Measurements from ENCODE around the gene CNKSR2.

Gene CNKSR2

DNA sequence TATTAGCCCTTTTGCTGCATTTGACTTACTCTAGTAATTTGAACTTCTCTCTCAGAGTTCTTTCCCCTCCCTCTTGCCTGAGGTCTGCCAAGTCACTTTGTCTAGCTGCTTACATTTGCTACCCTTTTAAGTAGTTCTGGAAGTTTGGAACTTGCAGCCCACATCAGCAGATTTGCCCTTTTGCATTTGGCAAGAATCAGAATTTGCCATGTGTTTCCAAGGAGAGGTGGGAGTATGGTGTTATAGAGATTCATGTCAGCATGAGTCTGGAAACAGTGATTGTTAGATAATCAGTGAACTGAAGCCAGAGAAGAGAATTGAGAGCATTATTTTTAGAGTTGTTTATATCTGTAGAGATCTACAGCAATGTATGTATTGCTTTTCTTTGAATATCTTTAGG, 231.8 kb downstream of the CNKSR2 start:
- no peak for DNase-seq (ENCODE audit: low read depth, low spot score)

DNA sequence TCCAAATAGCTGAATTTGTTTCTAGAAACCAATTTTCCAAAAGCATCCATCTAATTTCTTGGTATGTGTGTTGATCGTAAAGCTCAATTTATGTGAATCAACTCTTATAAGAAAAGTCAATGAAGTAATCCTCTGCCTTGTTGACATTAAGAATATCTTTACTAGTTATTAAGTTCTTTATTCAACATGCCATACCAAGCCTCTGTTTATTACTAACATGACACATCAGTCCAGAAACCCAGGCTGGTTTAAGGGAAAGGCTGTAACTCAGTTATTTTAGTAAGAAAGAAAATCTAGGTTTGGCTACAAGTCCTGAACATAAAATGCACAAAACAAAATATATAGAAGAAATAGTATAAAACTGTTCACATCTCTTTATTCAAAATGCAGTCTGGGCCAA, 235.9 kb downstream of the CNKSR2 start:
- DNase-seq (ENCODE audit: low read depth, low spot score): no peak

DNA sequence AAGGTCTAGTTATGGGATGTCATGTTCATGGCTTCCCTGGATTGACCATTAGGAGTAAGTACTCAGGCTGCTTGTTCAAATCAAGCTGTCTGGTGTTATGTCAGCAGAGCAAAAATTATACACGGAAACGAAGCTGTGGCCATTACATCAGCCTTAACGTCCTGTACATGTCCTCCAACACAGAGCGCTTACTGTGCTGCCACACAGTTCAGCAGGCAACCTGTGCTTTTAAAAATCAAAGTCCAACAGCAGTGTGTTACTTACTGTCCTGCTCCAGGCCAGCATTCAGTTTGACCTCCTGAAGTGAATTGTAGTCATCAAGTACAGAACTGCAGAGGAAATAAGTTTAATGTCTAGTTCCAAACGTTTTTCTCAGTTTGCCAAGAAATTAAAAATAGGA, 237.9 kb downstream of the CNKSR2 start:
- DNase-seq (ENCODE audit: low read depth, low spot score): no peak

DNA sequence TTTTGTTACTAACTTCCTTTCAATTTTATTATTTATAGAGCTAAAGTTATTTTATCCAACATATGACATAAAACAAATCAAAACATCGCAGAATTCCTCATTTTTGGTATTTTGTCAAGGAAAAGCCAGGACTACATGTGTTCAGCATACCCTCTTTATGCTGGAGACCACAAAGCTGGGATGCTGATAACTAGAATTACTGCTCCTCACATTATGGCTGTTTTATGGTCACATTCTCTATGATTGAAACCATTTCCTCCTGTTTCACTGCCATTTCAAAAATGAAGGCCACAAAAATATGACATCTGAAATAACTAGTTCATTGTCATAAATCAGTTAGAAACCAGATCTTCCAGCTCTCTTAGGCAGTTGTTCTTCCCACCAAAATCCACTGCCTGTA, 242.2 kb downstream of the CNKSR2 start:
- no peak for DNase-seq (ENCODE audit: low read depth, low spot score)

DNA sequence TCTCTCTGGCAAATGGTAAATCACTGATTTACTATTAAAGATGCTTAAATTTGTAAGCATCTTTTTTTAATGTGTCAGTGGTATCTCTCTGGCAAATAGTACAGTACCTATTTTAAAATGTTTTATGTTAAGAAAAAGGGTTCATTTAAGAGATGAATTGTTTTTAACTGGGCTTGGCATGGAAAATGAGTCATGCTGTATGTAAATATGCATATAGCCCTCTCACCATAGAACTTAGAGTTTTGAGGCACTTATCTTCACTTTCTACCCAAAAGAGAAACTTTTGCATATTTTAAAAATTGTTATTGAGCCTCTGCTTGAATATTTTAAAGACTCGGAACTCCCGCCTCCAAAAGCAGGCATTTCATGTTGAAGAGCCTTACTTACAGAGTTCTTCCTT, 246.0 kb downstream of the CNKSR2 start:
- DNase-seq (ENCODE audit: low read depth, low spot score): no peak

DNA sequence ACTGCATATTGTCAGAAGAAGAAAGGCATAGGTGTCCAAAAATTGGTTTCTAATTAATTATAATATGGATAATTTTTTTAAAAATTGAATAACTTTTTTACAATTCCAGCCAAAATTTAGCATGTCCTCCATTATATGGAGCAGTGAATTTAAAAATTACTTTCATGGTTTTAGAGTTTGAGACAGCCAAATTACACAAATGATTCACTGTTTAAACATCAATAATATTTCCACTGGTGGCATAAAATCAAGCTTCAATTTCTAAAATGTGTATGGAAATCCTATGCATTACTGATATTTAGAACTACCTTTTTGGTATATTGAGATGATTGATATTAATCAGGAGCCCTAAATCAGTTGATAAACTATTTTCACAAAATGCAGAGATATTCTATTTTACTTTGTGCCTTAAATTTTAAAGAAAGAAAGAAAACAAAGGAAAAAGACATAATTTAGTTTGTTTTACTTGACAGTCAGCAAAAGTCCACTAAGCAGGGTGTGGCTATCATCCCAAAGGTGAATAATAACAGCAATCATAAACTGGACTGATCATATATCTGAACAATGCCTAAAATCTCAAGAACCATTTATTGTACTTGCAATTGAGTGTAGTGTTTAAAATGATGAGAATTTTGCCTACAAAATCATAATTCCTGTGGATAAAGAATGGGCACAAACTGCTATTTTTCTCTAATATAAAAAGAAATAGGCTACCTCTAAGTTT, 249.7 kb downstream of the CNKSR2 start:
- DNase-seq (ENCODE audit: low read depth, low spot score): no peak

DNA sequence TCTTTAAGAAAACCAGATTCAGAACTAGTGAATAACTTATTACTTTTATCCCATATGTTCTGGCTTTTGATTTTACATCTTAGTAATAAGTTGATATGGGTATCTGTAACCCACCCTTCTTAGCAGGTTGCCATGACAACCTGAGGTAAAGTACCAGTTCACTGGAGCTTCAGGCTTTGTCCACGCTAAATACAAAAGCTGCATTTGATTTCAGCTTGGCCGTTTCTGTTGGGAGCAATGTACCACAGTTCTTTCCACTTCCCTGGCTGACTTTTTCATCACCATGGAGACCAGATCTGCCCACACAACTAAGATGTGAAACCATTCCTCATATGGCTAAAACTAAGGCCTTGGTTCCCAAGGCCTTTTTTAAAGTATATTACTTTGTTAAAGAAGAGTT, 257.8 kb downstream of the CNKSR2 start:
- no peak for DNase-seq (ENCODE audit: low read depth, low spot score)

DNA sequence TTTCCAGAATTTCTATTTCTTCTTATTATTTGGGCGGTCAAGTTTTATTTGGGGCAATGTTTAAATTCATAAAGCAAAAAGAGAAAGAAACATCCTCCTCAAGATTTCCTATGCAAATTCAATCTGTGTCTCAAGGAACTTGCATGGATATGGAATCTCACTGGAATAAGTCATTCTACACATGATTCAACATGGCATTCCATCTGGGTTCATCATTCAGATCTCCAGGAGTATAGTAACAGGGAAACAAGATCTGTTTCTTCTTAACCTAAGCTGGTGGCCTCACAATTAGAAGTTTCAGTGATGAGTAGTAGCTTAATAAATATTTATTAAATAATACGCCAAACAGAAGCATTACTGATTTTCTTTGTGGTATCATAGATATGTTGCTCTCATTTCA, 264.1 kb downstream of the CNKSR2 start:
- no peak for DNase-seq (ENCODE audit: low read depth, low spot score)

DNA sequence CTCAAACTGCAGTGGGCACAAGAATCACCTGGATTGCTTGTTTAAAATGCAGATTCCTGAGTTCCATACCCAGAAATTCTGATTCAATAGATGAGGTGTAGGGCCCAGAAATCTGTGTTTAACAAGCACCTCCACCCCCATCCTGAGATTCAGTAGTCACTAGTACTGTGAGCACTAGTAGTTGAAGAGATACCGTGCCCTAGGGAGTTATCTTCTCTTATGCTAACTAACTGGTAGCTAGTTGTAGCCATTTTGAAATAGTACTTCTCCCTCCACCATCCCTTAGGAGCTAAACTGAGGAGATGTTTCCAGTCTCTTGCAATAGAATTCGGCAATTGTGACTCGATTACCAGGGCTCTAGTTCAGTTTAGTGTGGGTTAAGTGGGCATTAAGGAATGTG, 265.6 kb downstream of the CNKSR2 start:
- DNase-seq (ENCODE audit: low read depth, low spot score): no peak

DNA sequence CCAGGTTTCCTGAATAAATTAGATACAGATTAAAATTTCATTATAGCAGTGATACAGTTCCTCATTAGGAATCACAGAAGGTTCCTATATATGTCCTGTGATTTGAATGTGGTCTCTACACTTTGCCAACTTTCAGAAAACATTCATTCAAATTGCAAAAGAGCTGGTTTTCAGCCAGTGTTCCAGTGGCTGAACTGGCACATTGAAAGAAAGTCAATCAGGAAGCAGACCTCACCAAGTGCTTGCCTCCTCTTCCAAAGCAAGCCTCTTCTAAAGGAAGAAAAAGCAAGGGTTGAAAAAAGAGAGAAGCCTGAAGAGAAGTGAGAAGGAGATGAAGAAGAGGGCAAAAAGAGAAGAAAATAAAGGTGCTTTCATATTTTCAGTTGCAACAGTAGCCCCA, 271.2 kb downstream of the CNKSR2 start:
- DNase-seq (ENCODE audit: low read depth, low spot score): no peak

DNA sequence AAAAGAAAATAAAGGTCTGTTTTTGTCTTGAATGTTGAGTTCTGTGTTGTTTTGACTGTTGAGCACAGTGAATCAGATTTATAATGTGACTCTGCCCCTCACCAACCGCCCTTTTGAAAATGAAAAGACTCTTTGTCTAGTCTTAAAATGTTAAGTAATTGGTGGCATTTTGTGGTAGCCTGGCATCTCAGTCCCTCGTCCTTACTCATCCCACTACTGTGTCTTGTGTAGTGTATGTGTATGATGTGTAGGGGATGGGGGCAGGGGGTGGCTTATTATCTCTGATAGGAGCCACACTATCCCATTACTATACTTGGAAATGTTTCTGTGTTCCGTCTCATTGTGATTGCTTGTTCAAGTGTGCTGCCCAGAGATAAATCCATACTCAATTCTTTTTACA, 271.7 kb downstream of the CNKSR2 start:
- no peak for DNase-seq (ENCODE audit: low read depth, low spot score)

DNA sequence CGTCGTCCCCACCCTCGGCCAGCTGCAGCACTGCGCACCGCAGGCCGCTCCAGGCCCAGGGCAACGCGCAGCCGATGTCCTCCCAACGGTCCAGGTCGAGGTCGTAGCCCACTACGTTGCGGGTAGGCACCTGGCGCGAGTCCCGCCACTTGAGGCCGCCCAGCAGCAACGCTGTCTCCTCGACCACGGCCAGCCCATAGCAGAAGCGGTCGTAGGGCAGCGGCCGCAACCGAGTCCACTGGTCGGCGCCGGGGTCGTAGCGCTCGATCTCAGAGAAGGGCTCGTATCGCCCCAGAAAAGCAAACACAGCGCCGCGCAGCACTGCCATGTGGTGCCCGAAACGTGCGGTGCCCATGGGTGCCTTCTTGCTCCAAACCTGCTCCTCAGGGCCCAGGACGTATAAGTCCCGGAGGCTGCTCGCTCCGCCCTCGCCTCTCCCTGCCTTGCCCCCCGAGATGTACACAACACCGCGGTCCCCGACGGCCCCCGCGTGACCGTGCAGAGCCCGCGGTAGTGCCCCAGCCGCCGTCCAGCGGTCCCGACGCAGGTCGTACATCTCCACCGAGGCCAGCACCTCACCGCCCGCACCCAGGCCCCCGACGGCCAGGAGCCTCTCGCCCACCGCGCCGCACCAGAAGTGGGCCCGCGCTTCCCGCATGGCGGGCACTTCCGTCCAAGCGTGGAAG, 281.8 kb downstream of the CNKSR2 start:
- DNase-seq (ENCODE audit: low read depth, low spot score): no peak

DNA sequence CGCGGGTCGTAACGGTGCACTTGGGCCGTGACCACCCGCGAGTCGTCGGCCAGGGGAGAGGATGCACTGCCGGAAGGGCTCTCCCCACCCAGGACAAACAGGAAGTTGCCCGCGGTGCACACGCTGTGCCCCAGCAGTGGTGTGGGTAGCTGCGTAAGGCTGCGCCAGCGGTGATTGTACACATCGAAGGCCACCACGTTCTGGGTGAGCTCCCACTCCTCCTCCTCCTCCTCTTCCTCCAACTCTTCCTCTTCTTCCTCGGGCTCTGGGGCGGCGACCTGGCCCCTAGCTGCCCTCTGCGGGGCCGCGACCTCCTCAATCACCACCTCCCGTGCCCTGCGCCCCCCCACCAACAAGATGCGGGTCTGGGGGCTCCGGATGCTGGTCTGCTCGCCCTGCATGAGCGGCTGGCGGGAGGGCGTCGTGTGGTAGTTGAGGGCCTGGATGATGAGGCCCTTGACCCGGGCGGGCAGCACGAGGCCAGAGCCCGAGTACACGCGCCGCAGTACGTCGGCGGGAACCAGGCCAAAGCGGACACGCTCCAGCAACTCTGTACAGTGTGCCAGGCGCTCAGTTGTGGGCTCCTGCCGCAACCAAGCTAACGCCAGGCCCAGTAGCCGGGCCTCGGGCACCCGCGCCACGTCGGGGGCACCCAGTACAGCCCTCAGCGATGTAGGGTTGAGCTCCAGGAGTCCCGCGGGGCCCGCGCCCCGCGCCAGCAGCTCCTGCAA, 282.5 kb downstream of the CNKSR2 start:
- no peak for DNase-seq (ENCODE audit: low read depth, low spot score)

DNA sequence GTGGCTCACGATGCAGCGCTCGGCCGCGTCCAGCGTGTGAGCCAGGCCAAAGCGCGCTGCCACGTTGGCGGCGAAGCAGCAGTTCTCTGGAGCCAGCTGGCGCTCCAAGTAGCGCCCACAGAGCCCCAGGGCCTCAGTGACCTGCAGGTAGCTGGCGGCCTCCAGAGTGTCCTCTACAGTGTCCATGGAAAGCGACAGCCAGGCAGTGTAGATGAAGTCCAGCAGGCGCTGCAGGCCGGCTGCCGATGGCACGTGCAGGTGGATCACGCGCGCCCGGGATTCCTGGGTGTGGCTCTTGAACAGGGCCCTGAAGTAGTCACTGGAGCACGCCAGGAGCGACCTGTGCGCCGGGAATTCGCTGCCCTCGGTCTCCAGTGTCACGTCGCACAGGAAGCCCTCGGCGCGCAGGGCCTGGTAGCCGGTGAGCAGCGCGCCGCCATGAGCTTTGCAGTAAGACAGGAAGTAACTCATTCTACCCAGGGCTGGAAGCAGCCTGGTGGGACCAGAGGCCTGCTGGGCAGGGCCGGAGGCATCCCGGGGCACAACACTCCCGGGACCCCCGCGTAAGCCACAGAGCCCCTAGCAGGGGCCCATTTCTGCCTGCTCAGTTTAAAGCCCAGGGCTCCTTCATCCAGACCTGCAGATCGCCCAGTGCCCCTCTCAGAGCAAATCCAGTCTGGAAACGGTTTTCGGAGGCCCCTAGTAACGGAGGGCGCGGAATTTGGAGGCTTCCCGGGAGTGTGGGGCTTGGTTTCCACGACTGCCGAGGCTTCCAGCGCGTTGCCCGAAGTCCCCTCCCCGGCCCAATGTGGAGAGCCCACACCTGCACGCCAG, 283.3 kb downstream of the CNKSR2 start:
- DNase-seq (ENCODE audit: low read depth, low spot score): no peak

DNA sequence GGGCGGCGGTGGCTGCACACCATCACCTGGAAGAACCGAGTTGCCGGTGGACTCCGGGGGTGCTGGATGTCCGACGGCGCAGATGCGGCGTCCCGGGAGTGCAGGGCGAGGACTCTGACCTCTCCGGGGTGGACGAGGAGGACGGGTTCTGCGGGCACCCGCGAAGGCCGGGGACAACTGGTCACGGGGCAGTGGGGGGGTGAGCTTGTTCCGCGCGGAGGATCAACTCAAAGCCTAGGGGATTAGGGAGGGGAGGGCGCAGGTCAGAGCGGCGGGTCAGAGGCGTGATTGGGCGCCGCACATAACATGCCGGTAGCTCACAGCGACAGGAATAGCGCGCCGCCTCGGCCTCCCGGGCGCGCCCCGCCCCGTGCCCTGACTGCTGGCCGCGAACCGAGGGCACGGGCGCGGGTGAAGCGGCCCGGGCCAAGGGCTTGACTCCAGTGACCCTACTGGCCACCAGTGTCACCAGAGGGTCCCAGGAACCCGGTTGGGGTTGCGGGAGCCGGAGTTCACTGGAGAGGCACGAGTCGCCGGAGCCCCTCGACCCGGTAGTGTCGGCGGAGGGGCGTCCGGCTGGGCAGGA, 284.0 kb downstream of the CNKSR2 start, which contains the start of gene KLHL34:
KLHL34 (minus strand) TSS at position 179 of the 586 bp plus-strand sequence. CDS start 542 bp downstream, outside the sequence.
- DNase-seq (ENCODE audit: low read depth, low spot score): no peak

DNA sequence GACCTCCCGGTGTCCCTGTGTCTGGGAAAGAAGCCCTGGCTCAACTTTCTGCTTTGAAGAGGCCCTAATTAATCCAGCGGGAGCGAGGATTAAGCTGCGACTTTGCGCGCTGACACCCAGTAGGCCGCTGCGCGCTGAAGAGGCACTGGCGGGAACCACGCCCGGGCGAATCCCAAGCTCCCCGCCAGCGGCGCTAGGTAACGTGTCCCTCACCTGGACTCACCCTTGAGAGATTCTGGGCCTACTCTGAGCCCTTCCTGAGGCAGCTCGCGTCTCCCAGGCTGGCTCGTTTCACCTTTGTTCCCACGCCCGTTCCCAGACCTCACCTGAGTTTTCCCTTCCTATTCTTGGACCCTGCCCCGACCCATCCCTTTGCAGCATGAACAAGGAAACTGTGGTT, 284.5 kb downstream of the CNKSR2 start:
- DNase-seq (ENCODE audit: low read depth, low spot score): no peak

DNA sequence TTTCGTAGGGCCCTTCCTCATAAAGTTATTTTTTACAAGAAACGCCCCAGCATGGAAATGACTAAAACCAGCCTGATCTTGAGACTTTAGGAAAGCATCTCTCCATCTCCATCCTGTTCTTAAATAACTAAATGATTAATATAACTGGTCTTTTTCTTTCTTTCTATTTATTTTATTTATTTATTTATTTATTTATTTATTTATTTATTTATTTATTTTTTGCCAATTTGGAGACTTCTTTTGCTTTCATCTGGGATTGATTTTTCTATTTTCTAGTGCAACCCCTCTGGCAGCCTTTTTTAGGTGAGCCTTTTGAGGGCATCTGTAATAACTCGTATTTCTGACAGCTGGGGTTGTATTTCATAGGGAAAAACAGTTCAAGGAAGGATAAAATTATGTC, 285.1 kb downstream of the CNKSR2 start:
- no peak for DNase-seq (ENCODE audit: low read depth, low spot score)

DNA sequence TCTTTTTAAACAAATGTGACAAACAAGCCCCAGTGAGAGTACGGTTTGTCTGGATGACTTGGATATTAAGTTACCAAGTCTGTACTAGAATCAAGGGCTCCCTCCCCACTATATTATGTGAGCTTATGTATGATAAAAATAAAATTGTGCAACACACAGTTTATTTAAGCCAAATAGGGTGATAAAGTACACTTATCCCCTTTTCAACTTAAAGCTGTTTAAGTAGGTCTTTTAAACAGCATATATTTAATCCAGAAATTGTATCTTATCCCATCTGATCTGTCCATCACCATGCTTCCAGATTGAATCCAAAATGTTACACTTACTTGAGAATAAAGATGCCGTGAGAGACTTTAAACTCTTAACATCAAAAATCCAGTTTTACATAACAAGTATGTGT, 285.9 kb downstream of the CNKSR2 start:
- DNase-seq (ENCODE audit: low read depth, low spot score): no peak

DNA sequence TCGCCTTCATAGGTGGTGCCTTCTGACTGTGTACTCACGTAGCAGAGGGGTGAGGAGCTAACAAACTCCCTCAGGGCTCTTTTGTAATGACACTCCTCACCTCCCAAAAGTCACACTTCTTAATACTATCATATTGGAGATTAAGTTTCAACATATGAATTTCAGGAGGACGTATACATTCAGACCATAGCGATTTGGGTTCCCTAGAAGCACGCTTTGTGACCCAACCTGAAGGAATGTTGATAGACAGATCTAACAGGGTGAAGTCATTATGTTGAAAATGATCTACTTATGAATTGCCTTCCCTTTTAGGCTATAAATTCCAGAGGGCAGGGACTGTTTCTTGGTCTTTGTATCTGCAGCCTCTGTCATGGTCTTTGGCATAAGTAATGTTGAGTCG, 287.1 kb downstream of the CNKSR2 start:
- DNase-seq (ENCODE audit: low read depth, low spot score): no peak

DNA sequence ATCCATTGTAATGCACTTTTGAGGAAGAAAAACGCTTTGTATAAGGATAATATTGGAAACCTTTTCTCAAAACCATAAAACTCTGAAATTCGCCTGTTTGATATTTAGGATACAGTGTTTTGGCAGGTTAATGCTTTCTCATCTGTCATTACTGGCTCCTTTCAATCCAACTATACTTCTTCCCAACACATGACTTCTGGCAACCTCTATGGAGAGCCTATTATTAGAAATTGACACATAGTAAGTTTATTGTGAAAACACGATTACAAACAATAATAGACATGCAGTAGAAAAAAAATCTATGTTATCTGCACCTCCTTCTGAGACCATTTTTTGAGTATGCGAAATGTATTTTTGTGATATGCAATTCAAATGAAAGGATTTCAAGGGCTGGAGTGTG, 288.5 kb downstream of the CNKSR2 start:
- no peak for DNase-seq (ENCODE audit: low read depth, low spot score)

DNA sequence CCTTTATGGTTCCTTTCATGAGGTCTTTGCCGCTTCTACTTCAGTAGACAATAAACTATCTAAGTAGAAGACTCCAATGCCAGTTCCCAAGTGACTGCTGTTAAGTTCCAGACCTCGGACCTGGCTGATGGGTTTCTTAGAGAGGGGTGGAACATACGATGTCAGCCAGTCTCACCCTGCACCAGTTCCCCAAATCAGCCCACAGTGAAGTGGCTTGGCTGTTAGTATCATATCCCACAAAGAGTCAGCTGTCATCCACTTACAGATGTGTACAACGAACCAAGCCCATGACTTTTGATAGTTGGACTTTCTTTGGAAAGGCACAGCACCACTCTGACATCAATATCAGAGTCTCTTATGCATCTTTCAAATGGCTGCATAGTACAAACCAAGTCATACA, 292.0 kb downstream of the CNKSR2 start:
- no peak for DNase-seq (ENCODE audit: low read depth, low spot score)

DNA sequence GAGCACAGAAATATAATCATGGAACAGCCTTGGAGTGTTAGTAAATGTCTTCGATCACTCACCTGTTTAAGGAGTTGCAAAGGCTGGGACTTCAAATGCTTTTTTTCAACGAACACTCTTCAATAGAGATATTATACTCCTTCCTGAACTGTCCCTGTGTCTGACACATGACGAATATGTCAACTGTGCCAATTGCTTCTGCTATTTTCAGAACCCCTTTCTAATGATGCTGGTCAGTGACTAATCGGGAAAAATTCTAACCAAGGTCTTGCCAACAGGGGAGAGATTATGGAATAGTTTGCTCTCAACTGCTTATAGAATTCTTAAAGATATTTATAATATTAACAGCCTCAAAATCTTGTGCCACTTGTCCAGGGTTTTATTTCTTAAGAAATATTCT, 292.5 kb downstream of the CNKSR2 start:
- no peak for DNase-seq (ENCODE audit: low read depth, low spot score)
